COLO668 (cell line): ENCODE measurements around the gene CNKSR3.

Experiments
- DNase-seq: peaks from one replicate; lab custom pipeline; 2025; ENCODE audit not compliant: unreplicated experiment; lab: John Stamatoyannopoulos, UW

The CNKSR3 gene

GRCh38 chr6:154428897-154429296, 81.6 kb downstream of the CNKSR3 start:
- DNase-seq = no peak

DNA sequence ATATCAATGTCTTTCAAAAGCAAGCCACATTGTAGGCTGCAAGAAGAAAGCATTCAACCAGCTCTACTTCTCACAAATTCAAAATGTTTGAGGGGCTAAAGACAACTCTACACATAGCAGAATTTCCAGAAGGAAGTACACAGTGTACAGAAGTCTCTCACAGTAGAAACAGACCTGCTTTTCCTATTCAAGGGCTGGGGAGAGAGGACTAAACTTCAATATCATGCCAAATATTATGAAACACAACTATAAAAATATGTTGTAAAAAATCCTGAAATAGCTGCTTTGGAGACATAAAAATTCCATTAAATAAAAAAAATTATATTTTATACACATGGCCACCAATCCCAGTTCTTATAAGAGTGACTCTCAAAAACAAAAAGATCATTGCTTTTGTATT, 83.0 kb downstream of the CNKSR3 start:
- no peak for DNase-seq

GRCh38 chr6:154426997-154427396, 83.5 kb downstream of the CNKSR3 start:
- DNase-seq = no peak

GRCh38 chr6:154425034-154425433, 85.5 kb downstream of the CNKSR3 start:
- no peak for DNase-seq

DNA sequence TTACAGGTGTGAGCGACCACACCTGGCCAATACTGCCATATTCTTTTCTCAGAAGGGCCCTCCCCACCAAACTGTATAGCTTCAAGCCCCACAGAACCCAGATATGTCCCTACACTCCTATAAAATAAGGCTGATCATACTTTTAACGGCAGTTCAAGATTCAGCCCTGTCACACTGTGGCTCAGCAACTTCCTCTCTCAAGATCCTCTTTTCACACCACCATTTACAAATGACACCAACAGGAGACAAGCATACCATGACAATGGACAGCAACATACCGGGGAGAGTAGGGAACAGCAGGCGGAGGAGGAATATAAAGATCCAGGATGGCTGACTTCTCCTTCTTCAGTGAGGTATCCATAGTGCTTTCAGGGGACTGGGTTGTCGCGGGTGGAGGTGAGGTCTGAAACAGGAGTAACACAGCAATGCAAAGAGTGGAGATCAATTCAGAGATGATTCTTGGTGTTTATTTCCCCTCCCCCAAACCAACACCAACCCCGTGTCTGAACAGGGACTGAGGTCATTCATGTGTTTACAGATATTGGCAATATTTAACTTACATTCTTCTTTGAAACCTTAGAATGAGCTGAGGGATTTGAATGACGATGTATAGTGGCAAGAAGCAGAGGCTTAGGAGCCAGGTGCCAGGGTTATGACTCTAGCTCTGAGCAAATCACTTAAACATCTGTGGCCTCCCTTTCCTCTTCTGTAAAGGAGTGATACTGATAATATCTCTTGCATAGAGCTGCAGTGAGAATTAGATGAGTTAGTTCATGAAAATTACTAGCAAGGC, 96.3 kb downstream of the CNKSR3 start:
- no peak for DNase-seq

GRCh38 chr6:154412106-154412820, 98.2 kb downstream of the CNKSR3 start:
- DNase-seq = no peak

DNA sequence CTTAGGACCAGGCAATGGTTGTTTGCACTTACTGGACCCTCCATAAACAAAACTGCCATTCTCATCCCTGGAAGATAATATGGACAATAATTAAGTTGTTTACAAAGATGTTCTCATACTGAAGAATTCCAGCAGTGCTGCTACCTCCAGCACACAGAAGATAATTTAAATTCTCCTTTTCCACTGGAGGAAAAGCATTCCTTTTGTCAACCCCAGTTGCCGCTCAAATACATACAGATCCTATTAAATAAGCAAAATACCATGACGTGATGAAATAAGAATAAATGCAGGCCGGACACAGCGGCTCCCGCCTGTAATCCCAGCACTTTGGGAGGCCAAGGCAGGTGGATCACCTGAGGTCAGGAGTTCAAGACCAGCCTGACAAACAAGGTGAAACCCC, 99.4 kb downstream of the CNKSR3 start:
- DNase-seq = no peak

DNA sequence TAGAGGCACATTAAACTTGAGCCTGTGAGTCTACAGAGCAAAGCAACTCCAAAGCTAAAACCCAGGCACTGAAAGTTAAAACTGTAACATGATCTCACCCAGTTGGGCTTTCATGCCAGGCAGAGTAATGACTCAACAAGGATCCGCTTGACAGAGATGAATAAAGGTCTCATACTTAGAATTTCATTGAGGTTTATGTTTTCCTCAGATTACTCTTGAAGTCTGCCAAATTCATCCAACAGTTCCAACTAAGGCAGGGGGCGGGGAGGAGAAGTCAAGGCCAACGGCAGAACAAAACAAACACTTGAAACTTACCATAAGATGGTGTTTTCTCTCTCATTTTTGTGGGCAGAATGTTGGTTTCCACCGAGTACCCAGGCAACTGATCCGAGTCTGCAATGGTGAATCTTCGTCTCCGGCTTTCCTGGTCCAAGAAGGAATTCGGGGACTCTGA, 99.8 kb downstream of the CNKSR3 start:
- DNase-seq = peak; percentile 4

- DNase-seq = no peak
These were observed 101.5 kb downstream of the CNKSR3 start for GRCh38 chr6:154408891-154409500.

GRCh38 chr6:154407440-154407839, 103.0 kb downstream of the CNKSR3 start:
- DNase-seq = no peak

DNA sequence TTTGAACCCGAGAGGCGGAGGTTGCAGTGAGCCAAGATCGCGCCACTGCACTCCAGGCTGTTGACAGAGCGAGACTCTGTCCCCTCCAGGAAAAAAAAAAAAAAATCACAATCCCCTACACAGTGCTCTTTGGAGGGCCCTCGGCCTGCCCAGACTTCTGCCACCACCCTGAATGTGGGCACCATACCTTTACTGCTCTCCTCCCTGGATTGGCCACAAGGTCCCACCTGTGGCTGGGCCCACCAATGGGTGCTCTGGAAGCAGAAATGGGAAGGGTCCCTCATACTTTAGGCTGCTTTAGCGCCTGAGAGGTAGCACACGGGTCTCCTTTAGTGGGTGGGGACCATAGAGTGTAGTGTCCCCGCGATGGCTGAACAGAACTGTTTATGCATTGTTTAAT, 103.6 kb downstream of the CNKSR3 start:
- no peak for DNase-seq

GRCh38 chr6:154406301-154406700, 104.2 kb downstream of the CNKSR3 start:
- DNase-seq = no peak

- no peak for DNase-seq
These were observed 105.6 kb downstream of the CNKSR3 start for GRCh38 chr6:154404791-154405400.

DNA sequence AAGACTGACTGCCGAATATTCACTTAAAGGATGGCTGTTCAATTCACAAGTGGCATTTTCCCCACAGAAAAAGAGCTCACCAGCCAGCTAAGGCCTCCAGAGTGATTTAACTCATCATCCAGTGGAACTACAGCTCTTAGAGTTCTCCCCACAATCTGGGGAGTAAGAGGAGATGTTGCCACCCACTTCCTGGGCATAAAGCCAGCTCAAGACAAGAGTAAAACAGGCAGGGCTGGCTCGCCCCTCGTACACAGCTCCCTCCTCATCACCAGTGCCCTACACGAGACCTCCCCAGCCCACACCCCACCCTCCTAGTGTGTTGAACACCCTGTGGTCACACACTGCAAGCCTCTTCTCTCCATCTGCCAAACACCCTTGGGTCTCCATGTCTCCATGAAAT, 106.7 kb downstream of the CNKSR3 start:
- DNase-seq = no peak

DNA sequence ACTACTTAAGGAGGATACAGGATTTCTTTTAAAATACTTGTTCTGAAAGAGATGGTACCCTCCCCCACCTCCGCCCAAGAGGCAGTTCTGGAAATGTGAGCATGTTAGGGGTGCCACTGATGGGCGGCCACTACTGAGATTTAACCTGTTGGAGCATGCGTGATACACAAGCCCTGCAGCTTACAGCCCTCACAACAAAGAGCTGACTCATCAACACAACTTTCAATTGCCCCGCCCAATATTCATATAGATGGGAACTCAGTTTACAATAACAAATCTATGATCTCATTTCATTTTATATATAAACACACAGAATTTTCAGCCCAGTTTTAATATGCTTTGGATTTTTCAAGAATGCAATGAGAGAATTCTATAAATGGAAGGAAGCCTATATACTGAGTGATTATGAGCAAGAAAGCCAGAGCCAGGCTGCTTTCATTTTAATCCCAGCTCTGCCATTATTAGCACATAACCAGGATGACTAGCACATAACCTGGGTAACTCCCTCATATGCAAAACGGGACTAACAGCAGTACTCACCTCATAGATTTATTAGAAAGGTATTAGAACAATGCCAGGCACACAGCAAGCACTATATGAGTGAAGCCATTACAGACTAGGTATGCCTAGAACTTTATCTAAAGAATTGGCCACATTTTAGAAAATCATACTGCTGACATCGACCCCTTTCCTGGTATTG, 108.3 kb downstream of the CNKSR3 start:
- DNase-seq = no peak

- no peak for DNase-seq
These were observed 111.4 kb downstream of the CNKSR3 start for GRCh38 chr6:154399097-154399496.

DNA sequence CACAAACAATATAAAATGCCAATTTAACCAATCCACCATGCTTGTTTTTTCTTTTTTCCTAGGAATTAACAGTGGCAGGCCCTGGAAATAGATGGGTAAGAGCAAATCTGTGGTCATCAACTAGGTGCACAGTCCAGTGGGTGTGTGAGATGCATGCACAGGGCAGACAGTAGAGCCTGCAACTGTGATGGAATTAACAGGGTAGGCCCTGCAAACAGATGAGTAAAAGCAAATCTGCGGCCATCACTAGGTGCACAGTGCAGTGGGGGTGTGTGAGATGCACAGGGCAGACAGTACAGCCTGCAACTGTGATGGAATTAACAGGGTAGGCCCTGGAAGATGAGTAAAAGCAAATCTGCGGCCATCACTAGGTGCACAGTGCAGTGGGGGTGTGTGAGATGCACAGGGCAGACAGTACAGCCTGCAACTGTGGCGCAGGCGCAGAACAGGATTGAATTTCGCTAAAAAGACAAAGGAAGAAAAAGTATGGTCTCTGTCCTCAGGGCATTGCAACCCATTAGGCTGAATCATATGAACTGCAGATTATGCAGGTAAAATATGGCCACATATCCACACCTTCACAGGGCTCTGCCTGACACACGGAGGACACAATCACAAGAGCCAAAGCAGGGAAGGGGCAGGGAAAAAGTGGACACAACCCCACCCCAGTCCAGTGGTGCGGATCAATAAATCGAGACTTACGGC, 112.8 kb downstream of the CNKSR3 start:
- no peak for DNase-seq

GRCh38 chr6:154395878-154396277, 114.6 kb downstream of the CNKSR3 start:
- DNase-seq = no peak

GRCh38 chr6:154395316-154395715, 115.2 kb downstream of the CNKSR3 start:
- DNase-seq = no peak

DNA sequence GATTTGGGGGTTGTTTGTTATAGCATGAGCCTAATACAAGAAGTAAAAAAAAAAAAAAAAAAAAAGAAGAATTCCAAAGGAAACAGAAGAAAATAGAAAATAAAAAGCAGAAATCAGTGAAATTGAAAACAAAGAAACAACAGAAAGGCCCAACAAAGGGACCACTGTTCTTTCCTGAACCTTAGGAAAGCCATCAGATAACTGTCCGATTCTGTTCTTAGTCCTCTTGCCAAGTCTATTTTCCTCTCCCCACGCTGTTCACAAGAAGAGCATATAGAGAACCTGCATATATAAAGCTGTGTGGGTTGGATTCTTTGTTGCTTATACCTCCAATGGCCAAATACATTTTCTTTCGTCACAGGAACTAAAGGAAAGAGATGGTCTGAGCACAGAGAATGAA, 115.9 kb downstream of the CNKSR3 start:
- no peak for DNase-seq
